HG02642 (cell line): ENCODE results near the gene VPS4A.

ENCODE experiments used
- ATAC-seq: cut with Tn5 transposase; IDR thresholded peaks from one replicate; pipeline ENCODE4 v1.9.1; 2021; ENCODE audit warnings: mild to moderate bottlenecking; ENCODE audit not compliant: unreplicated experiment, poor library complexity

VPS4A gene

GRCh38 chr16:69306031-69306430 lies 5.1 kb upstream of the VPS4A start:
- ATAC-seq = no peak

- ATAC-seq = no peak
These were observed 4.1 kb upstream of the VPS4A start for GRCh38 chr16:69307091-69307490.

- ATAC-seq = no peak
These were observed 3.3 kb upstream of the VPS4A start for GRCh38 chr16:69307856-69308255.

DNA sequence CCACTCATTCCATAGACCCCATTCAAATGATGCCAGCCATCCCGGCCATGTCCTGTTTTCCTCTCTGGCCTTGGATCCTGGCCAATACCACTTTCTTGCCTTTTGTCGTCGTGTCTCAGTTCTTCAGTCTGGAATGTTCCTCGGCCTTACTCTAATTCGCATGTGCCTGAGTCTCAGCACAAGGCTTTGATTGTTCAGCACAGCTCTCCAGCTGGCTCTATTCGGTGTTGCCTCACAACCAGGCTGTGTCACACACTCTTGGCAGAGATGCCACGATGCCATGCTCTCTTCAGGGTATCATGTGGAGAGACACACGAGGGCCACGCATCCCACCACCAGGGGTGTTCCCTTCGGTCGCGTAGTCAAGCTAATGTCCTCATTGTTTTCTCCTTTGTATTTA lies 1.8 kb upstream of the VPS4A start:
- no peak for ATAC-seq

DNA sequence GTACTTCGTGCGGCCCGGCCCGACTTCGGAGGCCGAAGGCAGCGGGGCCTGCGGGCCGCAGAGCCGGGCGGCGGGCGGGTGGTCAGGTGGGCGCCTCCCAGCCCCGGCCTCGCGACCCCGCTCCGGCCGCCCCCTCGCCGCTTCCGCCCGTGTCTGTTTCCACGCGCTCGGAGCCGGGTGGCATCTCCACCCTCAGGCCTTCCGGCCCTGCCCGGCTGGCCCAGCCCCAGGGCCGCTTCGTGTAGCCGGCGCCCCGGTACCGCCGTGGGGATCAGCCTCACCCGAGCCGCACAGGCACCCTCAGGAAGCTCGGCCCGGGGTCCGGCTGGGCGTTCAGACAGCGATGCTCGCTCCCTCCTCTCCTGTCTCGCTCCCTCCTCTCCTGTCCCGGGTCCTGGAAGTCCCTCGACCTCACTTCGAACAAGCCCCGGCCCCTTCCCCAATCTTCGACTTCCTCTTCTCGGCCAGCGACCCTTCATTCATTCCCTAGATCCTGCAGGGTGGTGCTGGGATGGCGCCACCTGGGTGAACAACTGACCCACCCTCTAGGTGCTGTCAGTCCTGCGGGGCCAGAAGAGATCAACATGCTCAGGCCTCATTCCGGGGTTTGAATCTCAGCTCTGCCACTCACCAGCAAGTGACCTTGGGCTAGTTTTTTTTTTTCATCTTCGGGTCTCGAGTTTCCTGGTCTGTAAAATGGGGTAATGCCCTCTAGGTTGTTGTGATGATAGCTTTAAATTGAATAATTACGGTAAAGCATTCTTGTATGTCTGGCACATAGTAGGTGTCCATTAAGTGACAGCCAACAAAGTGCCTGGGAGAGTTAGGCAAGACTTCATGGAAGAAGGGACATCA lies 610 bp downstream of the VPS4A start:
- peak; percentile 53 for ATAC-seq

DNA sequence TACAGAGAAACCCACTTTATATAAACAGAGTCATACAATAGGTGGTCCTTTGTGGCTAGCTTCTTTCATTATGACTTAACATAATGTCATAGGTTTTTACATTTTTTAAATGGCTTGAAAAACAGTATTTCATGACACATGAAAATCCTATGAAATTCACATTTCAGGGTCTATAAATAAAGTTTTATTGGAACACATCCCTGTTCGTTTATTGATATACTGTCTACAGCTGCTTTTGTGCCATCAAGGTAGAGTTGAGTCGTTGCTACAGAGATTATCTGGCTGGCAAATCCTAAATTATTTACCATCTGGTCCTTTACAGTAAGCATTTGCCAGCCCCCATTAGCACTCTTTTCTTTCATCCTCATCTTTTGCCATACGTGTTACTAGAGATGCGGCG lies 2.3 kb downstream of the VPS4A start:
- ATAC-seq = no peak

- no peak for ATAC-seq
These were observed 3.4 kb downstream of the VPS4A start for GRCh38 chr16:69314534-69314933.

DNA sequence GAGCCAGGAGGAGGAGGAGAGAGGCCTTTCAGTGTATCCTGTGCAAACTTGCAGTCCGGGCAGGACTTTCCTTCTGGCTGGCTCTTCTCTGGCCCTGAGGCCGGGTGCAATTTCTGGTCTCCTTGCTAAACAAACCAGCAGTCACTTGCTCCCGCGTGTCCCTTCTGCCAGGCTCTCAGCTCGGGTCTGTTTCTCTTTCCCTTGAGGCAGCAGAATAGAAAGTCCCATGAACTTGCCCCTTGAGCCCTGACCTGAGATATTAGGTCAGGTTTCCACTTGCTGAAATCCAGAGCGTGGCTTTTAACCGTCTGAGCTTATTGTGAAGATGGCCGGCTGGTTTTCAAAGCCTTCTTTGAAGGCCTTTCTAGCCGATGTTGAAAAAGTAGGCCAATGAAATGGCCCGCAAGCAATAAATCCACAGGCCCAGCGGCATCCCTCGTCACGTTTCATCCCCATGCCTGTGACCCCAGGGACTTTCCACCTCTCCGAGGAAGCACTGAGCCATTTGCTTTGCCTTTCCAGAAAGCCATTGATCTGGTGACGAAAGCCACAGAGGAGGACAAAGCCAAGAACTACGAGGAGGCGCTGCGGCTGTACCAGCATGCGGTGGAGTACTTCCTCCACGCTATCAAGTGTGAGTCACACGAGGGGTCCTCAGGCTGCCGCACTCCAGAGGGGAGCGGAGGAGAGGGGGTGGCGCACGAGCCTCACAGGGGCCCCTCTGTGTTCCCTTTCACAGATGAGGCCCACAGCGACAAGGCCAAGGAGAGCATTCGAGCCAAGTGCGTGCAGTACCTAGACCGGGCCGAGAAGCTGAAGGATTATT lies 4.5 kb downstream of the VPS4A start:
- no peak for ATAC-seq

- ATAC-seq = no peak
These were observed 5.5 kb downstream of the VPS4A start for GRCh38 chr16:69316595-69317034.

- no peak for ATAC-seq
These were observed 7.2 kb downstream of the VPS4A start for GRCh38 chr16:69318177-69318910.

GRCh38 chr16:69318911-69319289 lies 7.8 kb downstream of the VPS4A start:
- no peak for ATAC-seq

DNA sequence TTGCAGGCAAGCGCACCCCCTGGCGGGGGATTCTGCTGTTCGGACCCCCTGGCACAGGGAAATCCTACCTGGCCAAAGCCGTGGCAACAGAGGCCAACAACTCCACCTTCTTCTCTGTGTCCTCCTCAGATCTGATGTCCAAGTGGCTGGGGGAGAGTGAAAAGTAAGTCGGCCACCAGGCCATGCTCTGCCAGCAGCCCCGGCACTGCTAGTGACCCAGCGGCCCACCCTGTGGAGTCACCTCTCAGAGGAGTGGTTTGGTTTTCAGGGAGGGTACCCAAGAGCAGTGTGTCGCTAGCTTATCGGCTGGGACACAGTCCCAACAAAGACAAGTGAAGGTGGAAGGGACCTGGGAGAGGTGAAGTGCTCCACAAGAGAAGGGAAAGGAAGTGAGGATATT lies 8.2 kb downstream of the VPS4A start:
- ATAC-seq = no peak

GRCh38 chr16:69319826-69320739 lies 8.9 kb downstream of the VPS4A start:
- no peak for ATAC-seq

DNA sequence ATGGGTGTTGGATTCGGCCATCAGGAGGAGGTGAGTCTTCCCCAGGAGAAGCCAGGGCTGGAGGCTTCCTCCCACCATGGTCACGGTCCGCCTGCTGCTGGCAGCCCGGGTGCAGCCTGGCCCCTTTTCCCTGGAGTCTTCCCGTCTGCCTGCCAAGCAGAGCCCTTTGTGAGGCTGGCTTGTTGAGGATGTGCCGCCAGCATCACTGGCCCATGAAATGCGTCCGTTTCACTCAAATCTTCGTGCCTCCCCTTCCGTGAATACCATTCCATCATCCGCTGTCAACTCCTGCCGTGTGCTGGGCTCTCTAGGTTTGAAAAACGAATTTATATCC lies 9.6 kb downstream of the VPS4A start:
- no peak for ATAC-seq

GRCh38 chr16:69321080-69321479 lies 9.9 kb downstream of the VPS4A start:
- no peak for ATAC-seq

GRCh38 chr16:69322343-69322742 lies 11.2 kb downstream of the VPS4A start:
- ATAC-seq = no peak

- ATAC-seq = no peak
These were observed 12.3 kb downstream of the VPS4A start for GRCh38 chr16:69323415-69323814.

DNA sequence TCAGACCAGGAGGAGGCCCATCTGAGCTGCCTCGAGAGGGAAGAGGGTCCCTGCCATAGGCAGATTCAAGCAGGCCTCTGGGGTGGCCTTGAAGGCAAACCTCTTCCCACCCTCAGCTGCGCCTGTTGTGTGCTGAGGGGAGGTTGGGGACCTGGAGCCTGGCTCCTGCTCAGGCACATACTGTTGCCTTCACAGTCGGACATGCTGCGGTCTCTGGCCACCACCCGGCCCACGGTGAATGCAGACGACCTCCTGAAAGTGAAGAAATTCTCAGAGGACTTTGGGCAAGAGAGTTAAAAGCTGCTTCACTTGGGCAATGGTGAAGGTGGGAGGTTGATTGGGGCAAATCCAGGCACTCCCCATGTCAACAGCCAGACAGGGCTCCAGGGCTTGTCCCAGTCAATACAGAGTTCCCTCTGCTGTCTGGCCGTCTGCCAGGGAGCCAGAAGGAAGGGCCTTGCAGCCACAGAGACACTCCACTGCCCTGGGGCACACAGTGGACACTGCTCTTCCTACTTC lies 12.9 kb downstream of the VPS4A start:
- no peak for ATAC-seq

GRCh38 chr16:69324585-69325253 lies 13.6 kb downstream of the VPS4A start:
- no peak for ATAC-seq
